HG02938 (cell line): Measurements from ENCODE around the gene HMOX2.

Source experiments
- ATAC-seq: cut with Tn5 transposase; IDR thresholded peaks from one replicate; pipeline ENCODE4 v1.9.1; 2021; ENCODE audit warnings: mild to moderate bottlenecking, moderate library complexity; ENCODE audit not compliant: unreplicated experiment

Gene HMOX2

GRCh38 chr16:4499196-4499555 lies 23.0 kb downstream of the HMOX2 start:
- no peak for ATAC-seq

DNA sequence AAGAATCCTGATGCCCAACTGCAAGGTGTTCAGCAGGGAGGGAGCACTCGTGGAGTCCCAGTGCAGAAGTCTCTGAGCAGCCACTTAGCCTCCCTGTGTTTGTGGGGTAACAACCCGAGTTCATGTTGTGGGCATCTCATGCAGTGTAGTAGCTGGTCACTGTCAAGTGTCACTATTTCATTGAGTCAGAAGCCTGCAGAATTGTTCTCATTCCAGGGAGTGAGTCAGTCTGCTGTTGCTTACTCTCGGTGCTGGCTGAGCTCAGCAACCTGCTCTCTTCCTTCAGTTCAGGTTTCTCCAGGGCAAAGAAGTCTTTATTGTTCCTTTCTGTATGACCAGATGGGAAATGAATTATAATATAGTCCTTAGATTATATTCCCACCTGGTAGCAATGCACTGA lies 24.1 kb downstream of the HMOX2 start:
- ATAC-seq: no peak

GRCh38 chr16:4501071-4501478 lies 24.9 kb downstream of the HMOX2 start:
- ATAC-seq: no peak

GRCh38 chr16:4505356-4506147 lies 29.4 kb downstream of the HMOX2 start:
- peak; percentile 63 for ATAC-seq

GRCh38 chr16:4506450-4506849 lies 30.3 kb downstream of the HMOX2 start:
- no peak for ATAC-seq

DNA sequence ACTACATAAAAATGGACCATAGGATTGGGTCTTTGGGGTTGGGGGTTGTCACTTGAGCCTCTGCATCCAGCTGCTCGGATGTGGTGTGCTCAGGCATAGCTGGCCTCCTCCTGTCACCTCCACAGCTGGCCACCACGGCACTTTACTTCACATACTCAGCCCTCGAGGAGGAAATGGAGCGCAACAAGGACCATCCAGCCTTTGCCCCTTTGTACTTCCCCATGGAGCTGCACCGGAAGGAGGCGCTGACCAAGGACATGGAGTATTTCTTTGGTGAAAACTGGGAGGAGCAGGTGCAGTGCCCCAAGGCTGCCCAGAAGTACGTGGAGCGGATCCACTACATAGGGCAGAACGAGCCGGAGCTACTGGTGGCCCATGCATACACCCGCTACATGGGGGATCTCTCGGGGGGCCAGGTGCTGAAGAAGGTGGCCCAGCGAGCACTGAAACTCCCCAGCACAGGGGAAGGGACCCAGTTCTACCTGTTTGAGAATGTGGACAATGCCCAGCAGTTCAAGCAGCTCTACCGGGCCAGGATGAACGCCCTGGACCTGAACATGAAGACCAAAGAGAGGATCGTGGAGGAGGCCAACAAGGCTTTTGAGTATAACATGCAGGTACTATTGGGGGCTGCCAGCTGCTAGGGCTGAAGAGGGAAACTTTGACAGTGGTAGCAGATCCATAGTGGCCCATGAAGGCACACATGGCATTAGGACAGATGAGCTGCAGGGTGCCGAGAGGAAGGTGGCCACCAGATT lies 31.6 kb downstream of the HMOX2 start:
- ATAC-seq: no peak

DNA sequence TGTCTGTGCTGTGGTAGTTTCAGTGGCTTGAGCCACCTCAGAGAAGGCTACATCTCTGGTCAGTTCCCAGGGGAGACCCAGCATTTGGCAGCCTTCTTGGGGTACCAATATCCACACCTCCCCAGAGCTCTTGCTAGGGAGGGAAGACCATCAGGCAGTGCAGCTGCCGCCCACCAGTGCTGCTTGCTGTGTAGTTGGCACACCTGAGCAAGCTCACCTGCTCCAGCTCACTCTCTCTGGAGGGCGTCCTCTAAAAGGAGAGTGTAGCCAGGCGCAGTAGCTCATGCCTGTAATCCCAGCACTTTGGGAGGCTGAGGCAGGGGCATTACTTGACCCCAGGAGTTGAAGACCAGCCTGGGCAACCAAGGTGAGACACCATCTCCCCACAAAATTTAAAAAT lies 32.6 kb downstream of the HMOX2 start:
- ATAC-seq: no peak

DNA sequence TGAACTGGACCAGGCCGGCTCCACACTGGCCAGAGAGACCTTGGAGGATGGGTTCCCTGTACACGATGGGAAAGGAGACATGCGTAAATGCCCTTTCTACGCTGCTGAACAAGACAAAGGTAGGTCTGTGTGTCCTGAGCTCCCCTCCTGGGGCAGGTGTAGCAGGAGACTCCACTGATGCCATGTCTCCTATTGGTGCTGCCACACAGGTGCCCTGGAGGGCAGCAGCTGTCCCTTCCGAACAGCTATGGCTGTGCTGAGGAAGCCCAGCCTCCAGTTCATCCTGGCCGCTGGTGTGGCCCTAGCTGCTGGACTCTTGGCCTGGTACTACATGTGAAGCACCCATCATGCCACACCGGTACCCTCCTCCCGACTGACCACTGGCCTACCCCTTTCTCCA lies 33.2 kb downstream of the HMOX2 start:
- no peak for ATAC-seq

DNA sequence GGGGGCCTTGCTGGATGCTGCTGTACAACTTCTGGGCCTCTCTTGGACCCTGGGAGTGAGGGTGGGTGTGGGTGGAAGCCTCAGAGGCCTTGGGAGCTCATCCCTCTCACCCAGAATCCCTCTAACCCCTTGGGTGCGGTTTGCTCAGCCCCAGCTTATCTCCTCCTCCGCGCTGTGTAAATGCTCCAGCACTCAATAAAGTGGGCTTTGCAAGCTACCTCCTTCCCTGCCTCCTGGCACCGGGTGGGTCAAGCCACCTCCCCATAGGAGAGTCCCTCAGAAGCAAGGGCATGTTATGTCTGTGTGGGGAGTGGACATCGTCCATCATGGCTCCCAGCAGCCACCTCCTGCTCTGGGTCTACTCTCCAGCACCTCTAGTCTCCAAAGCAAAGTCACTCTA lies 33.9 kb downstream of the HMOX2 start:
- no peak for ATAC-seq

DNA sequence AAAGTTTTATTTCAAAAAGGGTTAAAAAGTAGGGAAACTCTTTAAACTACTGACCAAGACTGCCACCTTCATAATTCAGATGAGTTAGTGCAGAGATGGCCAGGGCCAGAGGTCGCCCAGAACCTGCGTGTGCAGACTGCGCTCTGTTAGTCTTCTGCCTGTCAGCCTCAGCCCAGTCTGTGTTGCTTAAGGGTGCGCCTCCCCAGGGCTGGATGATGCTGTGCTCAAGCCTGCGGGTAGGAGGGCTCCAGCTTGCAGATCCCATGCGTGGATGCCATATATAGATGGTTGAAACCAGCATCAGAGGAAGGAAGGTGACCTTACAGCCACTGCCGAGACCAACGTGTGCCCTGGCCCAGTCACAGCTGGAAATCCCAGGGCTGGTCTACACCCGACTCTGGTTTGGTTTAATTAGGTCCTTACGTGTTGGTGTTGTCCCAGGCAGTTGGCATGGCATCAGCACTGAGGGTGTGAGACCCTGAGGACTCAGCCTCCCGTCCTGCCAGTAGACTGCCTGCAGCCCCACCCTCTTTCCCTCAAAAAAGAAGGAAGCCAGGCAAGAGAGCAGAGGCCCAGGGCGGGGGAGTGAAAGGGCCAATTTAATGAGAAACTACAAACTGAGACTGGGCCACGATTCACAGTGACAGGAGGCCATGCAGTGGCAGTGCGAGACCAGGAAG lies 34.7 kb downstream of the HMOX2 start:
- no peak for ATAC-seq

GRCh38 chr16:4511441-4512082 lies 35.4 kb downstream of the HMOX2 start:
- ATAC-seq: no peak

DNA sequence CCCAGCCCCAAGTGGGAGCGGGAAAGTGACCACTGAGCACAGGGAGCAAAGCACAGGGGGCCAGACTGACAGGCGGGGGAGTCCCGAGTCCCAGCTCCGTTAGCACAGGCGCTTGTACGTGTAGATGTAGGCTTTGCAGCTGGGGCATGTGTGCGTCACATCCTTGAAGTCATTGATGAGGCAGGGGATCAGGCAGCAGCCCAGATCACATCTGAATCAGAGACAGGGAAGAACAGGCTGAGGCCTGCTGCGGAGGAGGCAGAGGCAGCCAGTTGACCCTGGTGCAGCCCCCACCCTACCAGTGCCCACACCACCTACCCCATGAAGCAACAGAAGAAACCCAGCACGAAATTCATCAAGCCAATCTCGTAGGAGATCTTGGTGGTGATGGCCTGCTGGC lies 36.3 kb downstream of the HMOX2 start:
- ATAC-seq: no peak

- ATAC-seq: no peak
Measured at GRCh38 chr16:4513086-4513860, 37.1 kb downstream of the HMOX2 start.

GRCh38 chr16:4513881-4514280 lies 37.7 kb downstream of the HMOX2 start:
- no peak for ATAC-seq

GRCh38 chr16:4514606-4515005 lies 38.4 kb downstream of the HMOX2 start:
- no peak for ATAC-seq

DNA sequence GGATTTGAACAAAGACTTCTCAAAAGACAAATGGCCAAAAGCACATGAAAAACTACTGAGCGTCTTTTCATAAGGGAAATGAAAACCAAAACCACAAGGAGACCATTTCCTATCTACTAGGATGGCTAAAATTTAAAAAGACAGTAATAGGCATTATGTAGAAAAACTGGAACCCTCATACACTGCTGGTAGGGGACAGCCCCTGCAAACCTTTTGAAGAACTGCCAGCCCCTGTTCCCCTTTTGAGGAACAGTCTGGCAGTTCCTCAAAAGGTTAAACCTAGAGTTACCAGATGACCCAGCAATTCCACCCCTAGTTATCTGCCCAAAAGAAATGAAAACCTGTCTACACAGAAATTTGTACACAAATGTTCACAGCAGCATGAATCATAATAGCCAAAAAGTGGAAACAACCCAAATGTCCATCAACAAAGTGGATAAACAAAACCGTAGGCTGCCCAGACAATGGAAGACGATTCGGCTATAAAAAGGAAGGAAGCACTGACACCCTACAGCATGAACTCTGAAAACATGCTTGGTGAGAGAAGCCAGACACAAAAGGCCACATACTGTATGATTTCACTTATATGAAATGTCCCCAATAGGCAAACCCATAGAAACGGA lies 39.5 kb downstream of the HMOX2 start:
- no peak for ATAC-seq

GRCh38 chr16:4517812-4518680 lies 41.8 kb downstream of the HMOX2 start:
- ATAC-seq: no peak

DNA sequence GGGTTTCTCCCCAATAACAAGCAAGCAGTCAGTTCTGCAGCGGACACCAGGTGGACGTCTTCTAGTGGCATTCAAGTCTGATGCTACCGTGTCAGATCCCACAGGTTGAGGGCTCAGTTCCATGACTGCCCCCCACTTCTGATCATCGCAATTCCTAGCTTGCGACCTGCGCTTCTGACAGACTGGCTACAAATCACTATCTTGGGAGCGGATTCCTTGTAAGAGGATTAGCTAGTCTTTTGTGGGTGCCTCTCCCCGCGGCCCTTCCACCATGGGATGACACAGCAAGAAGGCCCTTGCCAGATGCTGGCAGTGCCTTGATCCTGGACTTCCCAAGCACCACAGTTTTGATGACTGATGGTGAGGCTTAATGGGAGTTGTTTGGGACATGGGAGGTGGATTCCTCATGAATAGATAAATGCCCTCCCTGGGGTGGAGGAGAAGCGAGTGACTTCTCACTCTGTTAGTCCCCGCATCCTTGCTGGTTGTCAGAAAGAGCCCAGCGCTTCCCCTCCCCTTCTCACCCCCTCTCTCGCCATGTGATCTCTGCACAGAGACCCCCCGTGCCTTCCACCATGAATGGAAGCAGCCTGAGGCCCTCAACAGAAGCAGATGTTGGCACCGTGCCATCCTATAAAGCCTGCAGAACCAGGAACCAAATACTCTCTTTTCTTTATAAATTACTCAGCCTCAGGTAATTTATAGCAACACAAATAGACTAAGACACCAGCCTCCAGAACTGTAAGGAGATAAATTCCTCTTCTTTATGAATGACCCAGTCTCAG lies 43.3 kb downstream of the HMOX2 start:
- ATAC-seq: no peak
